Stimulated activated CD4-positive, alpha-beta T cell treated with anti-CD3 and anti-CD28 coated beads, Interleukin-4, amount 100 ng/mL, for 1 hour (primary cell): ENCODE data around the gene PPP2R5B.
A peak's percentile ranks its signal among the peaks of the same experiment; 100 is the strongest.

Source experiments
- DNase-seq: peaks from one replicate; pipeline ENCODE4 v3.0.0-alpha.2; 2020

PPP2R5B gene

GRCh38 chr11:64923944-64924909 lies at the start of gene PPP2R5B:
TSS of gene PPP2R5B (plus strand) at chr11:64924689. CDS start at chr11:64925735, 1,046 bp downstream.
- peak; percentile 90 for DNase-seq

GRCh38 chr11:64875369-64876228 lies 48.9 kb upstream of the PPP2R5B start:
- DNase-seq: no peak

- no peak for DNase-seq
Observed at GRCh38 chr11:64876229-64876750, 48.2 kb upstream of the PPP2R5B start.

GRCh38 chr11:64876835-64877341 lies 47.6 kb upstream of the PPP2R5B start:
- DNase-seq: no peak

- no peak for DNase-seq
Observed at GRCh38 chr11:64877390-64878222, 46.9 kb upstream of the PPP2R5B start.

GRCh38 chr11:64878223-64878493 lies 46.3 kb upstream of the PPP2R5B start:
- DNase-seq: no peak

- DNase-seq: peak; percentile 99
Observed at GRCh38 chr11:64878494-64879243, 45.8 kb upstream of the PPP2R5B start, which contains the start of gene EHD1. TSS of gene EHD1 (minus strand) at chr11:64878621. CDS start at chr11:64878464, 157 bp downstream.

- DNase-seq: no peak
Observed at GRCh38 chr11:64879244-64879900, 45.1 kb upstream of the PPP2R5B start.

- no peak for DNase-seq
Observed at GRCh38 chr11:64880240-64881001, 44.1 kb upstream of the PPP2R5B start.

- no peak for DNase-seq
Observed at GRCh38 chr11:64881476-64881875, 43.0 kb upstream of the PPP2R5B start.

- DNase-seq: no peak
Observed at GRCh38 chr11:64882243-64882642, 42.2 kb upstream of the PPP2R5B start.

- no peak for DNase-seq
Observed at GRCh38 chr11:64883575-64883974, 40.9 kb upstream of the PPP2R5B start.

GRCh38 chr11:64884019-64884418 lies 40.5 kb upstream of the PPP2R5B start:
- DNase-seq: no peak

- DNase-seq: no peak
Observed at GRCh38 chr11:64885367-64886286, 38.9 kb upstream of the PPP2R5B start.

- no peak for DNase-seq
Observed at GRCh38 chr11:64887234-64887756, 37.2 kb upstream of the PPP2R5B start.

GRCh38 chr11:64887757-64888405 lies 36.6 kb upstream of the PPP2R5B start:
- peak; percentile 85 for DNase-seq

GRCh38 chr11:64888406-64888728 lies 36.1 kb upstream of the PPP2R5B start:
- no peak for DNase-seq
